ENCODE data around the gene IL1B.

IL1B gene

DNA sequence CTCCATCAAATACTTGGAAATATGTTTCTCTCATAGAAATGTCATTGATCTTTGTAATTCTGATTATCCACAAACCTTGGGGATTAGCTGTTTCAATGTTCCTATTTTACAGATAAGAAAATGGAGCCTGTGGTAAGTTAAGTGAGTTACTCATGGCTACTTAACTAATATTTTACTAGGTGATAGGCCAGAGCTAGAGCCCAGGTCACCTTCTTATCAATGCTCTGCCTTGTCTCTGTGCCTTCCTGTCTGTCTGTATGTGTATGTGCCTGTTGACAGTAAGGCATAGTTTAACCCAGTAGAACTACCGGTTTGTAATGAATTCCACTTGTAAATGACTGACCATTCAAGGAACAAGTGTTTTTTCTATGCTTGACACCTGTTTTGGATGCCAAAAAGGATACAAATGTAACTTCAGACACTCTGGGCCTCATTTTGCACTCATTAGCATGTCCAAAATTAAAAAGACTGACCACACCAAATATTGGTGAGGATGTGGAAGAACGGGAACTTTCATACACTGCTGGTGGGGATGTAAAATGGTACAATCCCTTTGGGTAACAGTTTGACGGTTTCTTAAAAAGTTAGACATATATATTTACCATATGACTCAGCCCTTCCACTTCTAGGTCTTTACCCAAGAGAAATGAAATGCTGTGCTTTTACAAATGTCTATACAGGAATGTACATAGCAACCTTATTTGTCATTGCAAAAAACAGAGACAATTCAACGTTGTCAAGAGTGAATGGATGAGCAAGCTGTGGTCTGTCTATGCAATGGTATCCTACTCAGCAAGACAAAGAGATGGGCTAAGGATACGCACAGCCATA, 32.7 kb downstream of the IL1B start:
- DNase-seq: no peak

GRCh38 chr2:112800881-112801583, 35.5 kb downstream of the IL1B start:
- DNase-seq: no peak

GRCh38 chr2:112798979-112799975, 37.3 kb downstream of the IL1B start:
- DNase-seq: no peak

DNA sequence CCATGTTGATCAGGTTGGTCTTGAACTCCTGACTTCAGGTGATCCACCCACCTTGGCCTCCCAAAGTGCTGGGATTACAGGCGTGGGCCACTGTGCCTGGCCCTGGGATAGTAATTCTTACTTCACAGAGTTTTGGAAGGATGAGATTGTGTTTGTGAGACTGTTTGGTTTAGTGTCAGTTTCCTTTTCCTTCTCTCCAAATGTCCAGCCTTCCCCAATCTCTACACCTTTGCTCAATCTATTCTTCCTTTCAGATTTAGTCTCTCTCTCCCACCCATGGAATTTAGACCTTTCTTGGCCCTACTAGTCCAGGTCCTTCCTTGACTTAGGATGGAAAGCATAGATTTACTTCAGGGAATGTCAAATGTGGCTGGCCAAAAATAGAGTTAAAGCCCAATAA, 40.1 kb downstream of the IL1B start:
- no peak for DNase-seq

- no peak for DNase-seq
Measured at GRCh38 chr2:112795774-112796173, 40.8 kb downstream of the IL1B start.

DNA sequence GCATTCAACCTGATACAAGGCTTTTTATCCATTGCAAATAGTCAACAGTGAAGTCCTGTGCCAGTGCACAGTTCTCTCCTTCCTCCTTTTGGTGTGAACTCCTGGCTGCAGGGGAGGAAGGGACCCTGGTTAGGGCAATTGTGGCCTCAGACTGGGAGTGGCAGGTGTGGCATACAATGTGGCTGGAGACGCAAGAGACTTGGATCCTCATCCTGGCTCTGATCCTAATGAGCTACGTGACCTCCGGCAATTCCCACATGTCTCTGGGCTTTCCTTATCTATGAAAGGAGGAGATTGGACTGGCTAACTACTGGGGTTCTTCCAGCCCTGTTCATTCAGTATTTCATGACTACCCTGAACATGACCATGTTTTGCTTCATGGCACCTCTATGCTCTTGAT, 41.7 kb downstream of the IL1B start:
- no peak for DNase-seq

- DNase-seq: no peak
Measured at GRCh38 chr2:112794131-112794733, 42.3 kb downstream of the IL1B start.

GRCh38 chr2:112793449-112793978, 43.1 kb downstream of the IL1B start:
- DNase-seq: no peak

GRCh38 chr2:112792419-112792818, 44.2 kb downstream of the IL1B start:
- no peak for DNase-seq

DNA sequence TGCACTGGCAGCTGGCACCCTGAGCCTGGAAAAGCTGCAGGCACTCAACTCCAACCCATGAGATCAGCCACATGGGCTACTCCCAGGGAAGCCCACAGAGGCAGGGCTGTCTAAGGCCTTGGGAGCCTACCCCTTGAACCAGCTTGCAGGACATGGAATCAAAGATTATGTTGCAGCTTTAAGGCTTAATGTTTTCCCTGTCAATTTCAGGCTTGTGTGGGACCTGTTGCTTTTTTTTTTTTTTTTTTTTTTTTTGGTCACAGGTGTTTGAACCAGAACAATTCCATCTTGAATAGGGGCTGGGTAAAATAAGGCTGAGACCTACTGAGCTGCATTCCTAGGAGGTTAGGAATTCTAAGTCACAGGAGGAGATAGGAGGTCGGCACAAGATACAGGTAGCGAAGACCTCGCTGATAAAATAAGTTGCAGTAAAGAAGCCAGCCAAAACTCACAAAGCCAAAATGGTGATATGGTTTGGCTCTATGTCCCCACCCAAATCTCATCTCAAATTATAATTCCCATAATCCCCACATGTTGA, 44.8 kb downstream of the IL1B start:
- DNase-seq: no peak

GRCh38 chr2:112791019-112791418, 45.6 kb downstream of the IL1B start:
- DNase-seq: no peak

DNA sequence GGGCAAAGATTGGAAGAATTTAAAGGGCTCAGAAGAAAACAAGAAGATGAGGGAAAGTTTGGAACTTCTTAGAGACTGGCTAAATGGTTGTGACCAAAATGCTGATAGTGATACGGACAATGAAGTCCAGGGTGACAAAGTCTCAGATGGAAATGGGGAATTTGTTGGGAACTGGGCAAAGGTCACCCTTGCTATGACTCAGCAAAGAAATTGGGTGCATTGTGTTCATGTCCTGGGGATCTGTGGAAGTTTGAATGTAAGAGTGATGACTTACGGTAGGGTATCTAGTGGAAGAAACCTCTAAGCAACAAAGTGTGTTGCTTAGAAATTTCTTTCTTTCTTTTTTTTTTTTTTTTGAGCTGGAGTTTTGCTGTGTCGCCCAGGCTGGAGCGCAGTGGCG, 46.3 kb downstream of the IL1B start:
- no peak for DNase-seq

- no peak for DNase-seq
Measured at GRCh38 chr2:112789186-112789585, 47.4 kb downstream of the IL1B start.

DNA sequence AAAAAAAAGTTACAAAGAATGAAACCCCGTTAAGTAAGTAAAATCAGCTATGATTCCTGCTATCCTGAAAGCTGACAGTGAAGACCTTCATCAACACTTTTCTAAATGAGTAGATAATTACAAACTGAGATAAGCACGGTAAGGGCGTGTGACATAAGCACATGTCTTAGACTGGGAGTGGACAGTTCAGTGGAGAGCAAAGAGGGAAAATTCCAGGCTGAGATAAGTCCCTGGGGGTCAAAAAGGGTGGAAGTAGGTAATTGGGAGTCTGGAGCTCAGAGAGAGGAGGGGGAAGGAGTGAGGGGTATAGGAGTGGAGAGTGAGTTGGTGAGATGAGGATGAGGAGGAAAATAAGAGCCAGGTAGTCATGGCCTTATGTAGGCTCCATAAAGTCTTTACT, 47.9 kb downstream of the IL1B start:
- no peak for DNase-seq

DNA sequence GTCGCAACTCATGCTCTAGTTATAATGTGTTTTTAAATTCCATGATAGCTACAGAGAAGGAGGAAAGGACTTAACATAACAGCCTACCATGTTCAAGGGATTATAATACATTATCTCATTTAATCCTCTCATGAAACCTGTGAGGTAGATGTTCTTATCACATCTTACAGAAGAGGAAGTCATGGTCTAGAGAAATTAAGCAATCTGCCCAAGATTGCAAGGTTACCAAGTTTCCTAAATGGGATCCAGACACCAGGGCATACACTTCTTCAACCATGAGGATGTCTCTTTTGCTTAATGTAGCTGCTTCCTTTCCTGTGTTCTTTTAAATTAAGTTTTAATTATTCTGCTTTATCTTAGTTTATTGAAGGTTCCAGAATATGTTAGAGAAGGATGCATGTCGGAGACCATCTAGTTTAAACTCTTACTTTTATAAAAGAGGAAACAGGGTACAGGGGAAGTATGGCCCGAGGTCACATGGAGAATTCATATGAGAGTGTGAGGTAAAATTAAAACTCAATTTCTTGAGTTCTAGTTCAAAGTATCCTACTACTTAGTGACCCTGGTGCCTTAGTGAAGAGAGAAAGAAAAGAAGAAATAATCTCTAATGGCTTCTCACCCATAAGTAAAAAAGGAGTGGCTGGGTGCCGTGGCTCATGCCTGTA, 48.7 kb downstream of the IL1B start:
- DNase-seq: no peak

DNA sequence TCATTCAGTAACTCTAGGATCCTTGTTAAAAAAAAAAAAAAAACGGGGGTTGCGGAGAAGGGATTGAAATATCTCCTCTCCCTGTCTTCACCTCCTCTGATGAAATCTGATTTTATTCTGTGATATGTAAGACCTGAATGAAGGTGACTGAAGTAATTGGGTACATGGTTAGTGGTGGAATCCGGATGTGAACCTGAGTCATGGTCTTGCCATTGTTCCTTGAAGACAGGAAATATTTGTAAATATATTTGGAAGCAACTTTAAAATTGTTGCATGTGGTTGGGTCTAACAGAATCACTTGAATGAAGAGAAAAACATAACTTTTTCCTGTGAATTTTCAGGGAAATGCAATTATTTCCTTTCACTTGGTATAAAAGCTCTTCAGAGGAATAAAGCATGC, 49.3 kb downstream of the IL1B start:
- DNase-seq: no peak

DNA sequence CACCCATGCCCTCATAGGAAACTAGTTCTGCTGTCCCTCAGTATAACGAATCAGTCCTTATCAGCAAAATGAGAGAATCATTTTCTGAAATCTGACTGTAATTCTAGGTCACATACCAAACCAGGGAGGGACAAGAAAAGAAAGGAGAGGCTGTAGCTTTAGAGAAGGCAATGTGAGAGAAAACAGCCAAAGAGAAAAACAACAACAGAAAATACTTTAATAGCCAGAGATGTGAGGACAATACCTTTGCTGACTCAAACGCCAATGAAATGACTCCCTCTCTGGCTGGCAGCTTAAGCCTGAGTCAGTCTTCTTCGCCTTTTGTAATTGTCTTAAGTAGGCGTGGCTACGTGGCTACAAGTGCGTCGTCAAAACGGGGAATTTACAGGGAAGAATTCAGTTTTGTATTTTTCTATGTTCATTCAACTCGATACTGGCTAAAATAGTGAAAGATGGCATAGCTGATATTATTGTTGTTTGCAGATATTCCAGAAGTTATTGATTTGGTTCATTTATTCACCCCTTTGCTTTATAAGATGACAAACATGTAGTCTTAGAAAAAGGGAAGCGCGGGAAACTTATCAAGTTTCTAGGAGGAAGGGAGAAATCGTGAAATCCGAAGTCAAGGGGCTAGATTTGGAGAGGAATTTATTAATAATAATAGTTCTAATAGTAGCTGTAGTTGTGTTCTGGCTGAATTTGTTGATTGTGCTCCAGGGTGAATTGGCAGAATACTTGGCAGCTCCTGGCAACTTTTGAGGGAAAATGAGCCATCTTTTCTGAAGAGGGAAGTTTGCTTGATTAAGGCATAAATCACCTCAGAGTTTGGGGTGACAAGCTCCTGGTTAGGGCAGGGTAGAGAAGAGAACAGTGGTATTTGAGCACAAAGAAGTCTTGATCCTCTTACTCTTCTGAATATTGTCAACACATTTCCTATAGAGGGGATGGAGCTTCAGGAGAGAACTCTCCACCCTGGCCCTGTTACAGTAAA, 52.1 kb downstream of the IL1B start, which contains the start of gene IL1A:
TSS of gene IL1A (minus strand) at position 295 of the 991 bp plus-strand sequence. CDS start 723 bp downstream, outside the sequence.
- DNase-seq: no peak

GRCh38 chr2:112783187-112783714, 53.3 kb downstream of the IL1B start:
- no peak for DNase-seq

DNA sequence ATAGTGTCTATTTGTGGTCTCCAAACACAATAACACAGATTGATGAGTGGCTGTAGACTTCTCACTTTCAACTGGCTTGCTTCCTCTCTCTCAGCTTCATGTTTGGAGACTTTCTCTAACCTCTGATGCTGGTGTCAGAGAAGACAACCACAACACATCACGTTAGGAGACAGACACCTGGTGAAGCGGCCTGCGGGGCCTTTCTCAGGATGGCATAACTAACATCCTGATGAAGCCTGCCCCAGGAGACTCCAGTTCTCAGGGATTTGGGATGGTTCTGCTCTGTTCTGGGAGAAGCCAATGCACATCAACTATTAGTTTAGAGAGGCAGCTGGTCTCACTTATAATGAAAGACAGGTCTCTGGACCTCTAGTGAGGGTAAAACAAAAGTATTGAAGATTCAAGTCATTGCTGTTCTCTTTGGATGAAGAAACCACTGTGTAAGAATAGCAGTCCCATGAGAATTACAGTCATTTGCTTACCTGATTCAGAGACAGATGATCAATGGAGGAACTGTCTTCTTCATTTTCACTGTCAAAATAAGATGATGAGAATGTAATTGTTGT, 54.3 kb downstream of the IL1B start:
- DNase-seq: no peak
